ENCODE data around the gene ARL8A.

Gene ARL8A

GRCh38 chr1:202107801-202108731 lies 36.5 kb downstream of the ARL8A start:
- DNase-seq: peak; percentile 71

- no peak for DNase-seq
These were observed 37.2 kb downstream of the ARL8A start for GRCh38 chr1:202107321-202107761.

GRCh38 chr1:202106340-202107254 lies 37.9 kb downstream of the ARL8A start:
- no peak for DNase-seq

- no peak for DNase-seq
These were observed 38.8 kb downstream of the ARL8A start for GRCh38 chr1:202105571-202106339.

- no peak for DNase-seq
These were observed 40.5 kb downstream of the ARL8A start for GRCh38 chr1:202104073-202104472.

- DNase-seq: no peak
These were observed 43.4 kb downstream of the ARL8A start for GRCh38 chr1:202101184-202101583.

GRCh38 chr1:202093858-202094257 lies 50.7 kb downstream of the ARL8A start:
- DNase-seq: no peak

- no peak for DNase-seq
These were observed 53.5 kb downstream of the ARL8A start for GRCh38 chr1:202090994-202091393.

GRCh38 chr1:202088206-202088605 lies 56.3 kb downstream of the ARL8A start:
- no peak for DNase-seq

GRCh38 chr1:202086579-202087350 lies 57.8 kb downstream of the ARL8A start:
- DNase-seq: no peak

GRCh38 chr1:202085682-202086373 lies 58.7 kb downstream of the ARL8A start:
- no peak for DNase-seq

- DNase-seq: no peak
These were observed 59.5 kb downstream of the ARL8A start for GRCh38 chr1:202084791-202085681.
